GM18907 (cell line): ENCODE data around the gene PHEX.
A peak's percentile ranks its signal among the peaks of the same experiment; 100 is the strongest.

Experiments used
- ATAC-seq: cut with Tn5 transposase; IDR thresholded peaks from one replicate; pipeline ENCODE4 v1.9.1; 2021; ENCODE audit warnings: mild to moderate bottlenecking, moderate library complexity; ENCODE audit not compliant: unreplicated experiment

PHEX gene

DNA sequence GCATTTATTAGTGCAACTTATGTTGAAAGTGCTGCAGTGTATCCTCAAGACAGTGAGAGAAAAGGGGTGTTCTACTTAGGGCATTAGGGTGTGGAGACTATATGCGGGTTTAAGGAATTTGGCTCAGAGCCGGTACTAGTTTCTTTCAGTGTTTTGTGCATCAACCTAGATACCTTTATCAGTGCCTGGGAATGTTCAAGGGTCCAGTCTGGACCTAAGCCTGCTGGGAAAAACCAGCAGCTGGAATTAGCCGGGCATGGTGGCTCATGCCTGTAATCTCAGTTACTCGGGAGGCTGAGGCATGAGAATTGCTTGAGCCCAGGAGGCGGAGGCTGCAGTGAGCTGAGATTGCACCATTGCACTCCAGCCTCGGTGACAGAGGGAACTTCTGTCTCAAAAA is 7.4 kb downstream of the PHEX start:
- no peak for ATAC-seq

DNA sequence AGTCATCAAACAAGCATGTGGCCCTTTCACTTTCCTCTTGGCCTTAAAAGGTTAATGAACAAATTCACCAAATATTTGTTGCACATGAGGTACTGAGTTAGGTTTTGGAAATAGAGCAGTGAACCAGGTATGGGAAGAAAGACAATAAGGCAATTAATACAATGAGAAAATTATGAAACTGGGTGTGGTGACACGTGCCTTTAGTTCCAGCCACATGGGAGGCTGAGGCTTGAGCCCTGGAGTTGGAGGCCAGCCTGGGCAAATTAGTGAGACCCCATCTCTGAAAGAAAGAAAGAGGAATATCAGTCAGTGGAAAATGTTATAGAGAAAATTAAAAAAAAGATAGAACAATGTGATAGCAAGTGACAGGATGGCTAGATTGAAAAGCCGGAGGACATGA is 8.1 kb downstream of the PHEX start:
- ATAC-seq: no peak

DNA sequence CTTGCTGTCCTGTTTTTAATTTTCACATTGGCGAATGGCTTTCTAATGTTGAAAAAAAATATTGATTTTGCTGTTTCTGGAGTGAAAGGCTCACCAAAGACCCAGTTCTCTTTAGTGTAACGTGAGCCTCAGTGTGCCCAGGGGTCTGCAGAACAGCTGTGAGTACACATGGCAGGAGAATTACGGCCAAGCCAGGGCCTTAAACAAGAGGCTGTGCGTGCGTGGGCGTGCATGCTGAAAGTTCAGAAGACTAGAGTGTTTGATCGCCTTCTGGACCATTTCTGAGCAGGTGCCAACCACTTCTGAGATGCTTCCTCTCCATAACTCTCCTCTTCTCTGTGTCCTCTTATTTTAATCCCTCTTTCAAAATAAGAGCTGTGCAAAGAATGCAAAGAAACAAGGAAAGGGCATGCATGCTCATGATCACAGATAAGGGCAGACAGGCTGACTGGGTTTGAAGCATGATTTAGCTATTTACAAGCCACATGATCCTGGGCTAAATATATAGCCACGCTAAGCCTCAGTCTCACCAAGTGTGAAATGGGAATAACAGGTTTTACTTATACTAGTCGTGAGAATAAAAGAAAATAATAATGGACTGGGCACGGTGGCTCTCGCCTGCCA is 9.9 kb downstream of the PHEX start:
- no peak for ATAC-seq

DNA sequence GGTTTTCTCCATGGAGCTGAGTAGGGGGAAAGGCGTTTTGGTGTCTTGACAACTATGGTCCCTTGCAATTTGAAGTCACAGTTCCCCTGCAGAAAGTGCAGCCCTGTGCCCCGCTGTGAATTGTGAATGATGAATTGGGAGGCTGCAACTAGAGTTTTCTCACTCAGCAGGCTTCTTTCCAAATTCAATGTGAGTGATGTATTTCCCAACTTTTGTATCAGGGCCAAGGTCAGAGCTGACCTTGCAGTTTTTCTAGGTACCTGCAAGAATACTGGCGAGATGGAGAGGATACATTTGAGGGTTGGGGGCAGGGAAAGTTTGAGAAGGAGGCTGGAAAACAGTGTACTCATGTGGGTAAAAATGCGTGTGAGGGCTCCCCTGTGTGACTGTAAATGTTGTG is 11.7 kb downstream of the PHEX start:
- ATAC-seq: no peak

DNA sequence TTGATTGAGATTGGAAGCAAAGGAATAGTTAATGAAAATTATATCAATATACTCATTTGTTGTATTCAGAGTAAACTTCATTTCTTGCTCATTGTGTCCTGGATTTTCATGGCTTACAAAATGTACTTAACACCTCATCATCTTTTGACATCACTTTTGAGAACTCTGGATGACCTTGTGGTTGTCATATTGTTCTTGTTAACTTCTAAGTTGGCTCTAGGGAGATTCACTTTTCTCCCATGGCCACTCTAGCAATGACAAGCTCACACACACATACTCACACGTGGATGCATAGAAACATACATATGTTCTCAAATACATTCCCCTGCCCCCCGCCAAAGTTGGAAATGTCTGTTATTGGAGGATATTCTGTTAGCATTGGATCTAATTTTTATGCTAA is 15.3 kb downstream of the PHEX start:
- ATAC-seq: no peak

DNA sequence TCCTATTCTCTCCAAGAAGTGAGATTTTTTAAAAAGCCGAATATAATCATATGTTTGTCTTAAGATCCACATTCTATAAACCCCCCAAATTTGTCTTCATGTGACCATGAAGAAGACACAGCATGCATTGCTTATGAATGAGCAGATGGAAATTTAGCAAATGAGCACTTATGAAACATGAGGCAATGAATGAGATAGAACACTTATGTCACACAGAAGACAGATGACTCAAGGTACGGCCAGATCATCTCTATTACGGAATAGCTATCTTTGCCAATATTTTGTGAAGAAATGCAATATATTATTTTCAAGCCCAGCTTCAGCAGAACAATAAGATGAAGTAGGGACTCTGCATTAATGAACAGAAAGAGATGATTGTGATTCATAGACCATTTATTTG is 21.4 kb downstream of the PHEX start:
- no peak for ATAC-seq

DNA sequence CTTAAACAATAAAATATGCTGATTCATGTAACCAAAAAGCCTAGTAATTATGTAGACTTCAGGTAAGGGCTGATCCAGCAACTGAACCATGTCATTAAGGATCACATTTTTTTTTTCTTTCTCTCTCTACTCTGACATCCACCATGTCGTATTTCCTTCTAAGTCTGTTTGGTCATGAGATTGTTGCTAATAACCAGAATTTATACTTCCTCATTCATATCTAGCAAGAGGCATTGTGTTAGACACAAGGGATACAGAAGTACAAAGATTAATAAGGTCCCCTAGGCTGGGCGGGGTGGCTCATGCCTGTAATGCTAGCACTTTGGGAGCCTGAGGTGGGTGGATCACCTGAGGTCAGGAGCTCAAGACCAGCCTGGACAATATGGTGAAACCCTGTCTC is 24.1 kb downstream of the PHEX start:
- ATAC-seq: no peak

DNA sequence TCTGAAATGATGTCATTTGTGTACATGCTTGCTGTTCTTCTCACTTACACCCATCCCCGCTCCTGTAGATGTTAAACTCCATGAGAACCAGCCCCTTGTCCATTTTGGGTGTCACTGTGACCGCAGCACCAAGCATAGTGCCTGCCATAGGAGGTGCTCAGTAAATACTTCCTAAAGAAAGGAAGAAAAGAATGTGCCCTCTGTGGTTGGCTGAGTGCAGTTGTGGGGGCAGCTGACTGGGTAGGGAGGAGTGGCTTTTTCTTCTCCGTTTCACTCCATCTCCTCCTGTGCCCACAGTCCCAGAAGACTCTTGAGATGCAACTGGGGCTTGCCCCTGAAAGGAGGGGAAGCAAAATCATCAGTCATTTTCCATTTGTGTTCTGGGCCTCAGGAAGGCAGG is 25.5 kb downstream of the PHEX start:
- peak; percentile 44 for ATAC-seq

DNA sequence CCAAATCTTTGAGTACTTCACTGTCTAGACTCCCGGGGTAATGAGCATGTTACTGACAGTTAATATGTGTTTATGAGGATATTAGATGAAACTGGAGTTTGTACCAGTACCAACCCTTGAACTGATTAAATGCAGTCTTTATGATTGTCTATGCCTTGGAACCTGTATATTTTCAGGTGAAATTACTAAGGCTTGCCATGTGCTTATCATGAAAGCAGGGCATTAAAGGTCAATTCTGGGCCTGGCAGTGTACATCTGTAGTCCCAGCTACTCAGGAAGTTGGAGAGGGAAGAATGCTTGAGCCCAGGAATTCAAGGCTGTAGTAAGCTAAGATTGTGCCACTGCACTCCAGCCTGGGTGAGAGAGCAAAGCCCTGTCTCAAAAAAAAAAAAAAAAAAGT is 27.6 kb downstream of the PHEX start:
- no peak for ATAC-seq

DNA sequence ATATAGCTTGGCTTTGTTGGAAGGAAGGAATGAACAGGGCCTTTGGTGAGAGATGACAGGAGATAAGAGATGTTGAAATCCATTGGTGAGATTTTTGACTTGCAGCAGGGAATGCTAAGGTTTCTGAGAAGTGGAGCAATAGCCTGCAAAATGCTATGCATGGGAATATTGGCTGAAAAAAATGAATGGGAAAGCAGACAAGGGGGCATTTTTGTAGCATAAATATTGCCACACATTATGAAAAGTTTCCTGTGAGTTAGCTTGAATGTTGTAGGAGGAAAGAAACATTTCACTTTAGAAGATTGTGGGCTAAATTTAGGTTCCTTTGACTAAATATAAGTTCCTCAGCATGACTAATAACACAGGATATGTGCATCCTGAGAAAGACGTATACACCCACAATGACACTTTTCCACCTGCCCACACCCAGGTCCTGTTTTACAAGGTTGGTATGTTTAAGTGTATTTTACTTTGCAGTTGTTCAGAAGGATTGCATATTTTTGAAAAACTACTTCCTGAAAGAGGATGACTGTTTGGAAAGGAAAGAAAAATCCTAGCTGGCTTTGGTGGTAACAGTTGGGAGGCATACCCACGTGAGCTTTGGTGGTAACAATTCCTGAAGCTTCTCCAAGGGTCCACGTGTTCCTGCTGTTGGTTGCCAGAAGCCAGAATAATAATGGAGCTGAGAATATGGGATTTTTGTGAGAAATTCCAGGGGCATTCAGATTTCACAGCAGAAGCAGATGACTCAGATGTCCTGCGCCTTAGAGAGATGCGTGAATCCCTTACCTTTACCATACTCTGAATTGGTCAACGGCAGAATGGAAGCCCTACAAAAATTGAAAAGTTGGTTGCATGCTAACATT is 28.5 kb downstream of the PHEX start:
- no peak for ATAC-seq

DNA sequence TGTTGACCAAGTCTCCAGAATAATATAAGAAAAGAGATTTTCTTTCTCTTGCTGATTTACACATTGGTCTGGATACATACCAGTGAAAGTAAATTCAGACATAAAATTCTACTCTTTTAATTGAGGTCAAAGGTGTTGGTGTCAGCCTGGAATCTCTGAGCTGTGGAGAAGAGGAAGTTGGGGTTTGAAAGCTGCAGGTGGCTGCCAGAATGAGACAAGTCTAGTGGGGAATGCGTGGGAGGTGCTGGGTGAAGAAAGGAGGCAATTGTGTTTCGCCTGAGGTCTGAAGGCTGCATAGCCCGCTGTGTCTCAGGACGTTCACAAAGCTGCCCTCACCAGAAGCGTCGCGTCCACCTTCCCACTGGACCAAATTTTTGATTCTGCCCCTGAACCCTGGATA is 31.2 kb downstream of the PHEX start:
- peak; percentile 89 for ATAC-seq

DNA sequence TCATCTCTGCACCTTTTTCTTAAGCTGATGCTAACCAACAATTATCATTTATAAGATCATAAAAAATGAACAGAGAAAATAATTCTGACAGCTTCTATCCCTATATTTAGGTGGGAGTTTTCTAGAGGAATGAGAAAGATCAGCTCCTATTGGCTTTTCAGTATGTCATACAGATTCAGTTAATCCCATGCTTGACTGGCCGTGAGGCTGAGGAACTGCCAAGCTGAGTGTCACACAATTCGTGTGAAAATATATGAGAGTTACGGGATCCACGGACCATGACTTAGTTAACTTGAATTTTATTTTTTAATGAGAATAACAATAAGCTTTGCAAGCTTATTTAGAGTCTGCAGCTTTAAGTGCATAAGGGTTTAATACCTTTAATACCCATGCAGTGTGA is 37.5 kb downstream of the PHEX start:
- ATAC-seq: no peak

DNA sequence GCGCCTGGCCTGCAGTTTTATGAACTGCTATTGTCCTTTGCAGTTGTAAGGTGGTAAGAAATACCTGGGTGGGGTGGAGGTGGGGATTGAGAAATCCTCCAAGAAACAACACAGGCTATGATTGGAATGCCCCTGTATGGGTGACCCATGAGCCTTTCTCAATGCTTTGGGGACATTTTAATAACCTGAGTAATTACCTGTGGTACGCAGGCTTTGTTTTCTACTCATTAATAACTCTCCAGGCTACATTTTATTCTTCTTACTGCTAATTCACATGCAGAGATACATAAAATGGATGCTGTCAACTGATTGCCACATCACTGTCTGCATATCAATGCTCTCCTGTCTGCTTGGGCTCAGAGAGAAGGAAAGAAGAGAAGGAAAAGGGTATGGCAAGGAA is 41.8 kb downstream of the PHEX start:
- ATAC-seq: no peak

DNA sequence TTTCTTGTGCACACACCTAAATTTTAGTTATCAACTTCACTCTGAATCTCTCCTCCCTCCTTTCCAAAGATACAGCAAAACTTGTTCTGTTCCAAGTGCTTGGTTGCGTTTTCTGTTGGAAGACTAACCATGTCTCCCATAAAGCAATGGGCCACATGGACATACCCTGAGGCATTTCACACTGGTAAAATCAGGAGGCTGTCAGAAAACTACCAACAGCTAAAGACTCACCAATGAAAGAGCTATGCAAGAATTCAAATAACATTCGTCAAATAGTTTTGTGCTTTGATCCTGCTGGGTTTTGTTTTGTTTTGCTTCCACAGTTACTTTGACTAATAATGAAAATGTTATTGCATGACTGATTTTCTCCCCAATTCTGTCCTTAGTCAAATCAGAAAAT is 46.0 kb downstream of the PHEX start:
- no peak for ATAC-seq

DNA sequence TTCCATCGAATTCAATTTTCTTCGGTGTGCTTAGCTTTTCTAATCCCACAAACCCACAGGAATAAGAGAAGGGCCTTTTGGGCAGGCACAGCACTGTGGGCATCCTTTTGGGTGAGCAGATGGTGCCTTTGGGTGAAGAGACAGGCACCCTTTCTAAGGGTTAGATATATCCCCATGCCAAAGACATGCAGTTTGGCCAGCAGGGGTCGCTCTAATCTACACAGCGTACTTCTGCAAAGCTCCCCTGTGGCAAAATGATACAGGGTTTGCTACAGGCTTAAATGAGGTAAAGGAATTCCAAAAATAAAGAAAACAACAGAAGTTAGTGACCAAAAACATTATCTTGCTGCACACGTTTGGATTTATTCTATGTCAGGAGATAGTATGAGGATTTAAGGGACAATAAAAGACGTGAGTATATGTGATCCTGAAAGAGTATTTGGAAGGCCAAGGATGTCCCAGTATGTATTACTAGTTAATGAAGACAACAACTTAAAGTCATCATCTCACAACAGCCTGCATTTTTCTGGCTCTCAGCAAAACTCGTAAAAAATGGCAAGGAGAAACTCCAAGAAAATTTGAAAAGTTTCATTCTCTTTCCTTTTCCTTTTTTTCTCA is 49.5 kb downstream of the PHEX start:
- peak; percentile 84 for ATAC-seq

DNA sequence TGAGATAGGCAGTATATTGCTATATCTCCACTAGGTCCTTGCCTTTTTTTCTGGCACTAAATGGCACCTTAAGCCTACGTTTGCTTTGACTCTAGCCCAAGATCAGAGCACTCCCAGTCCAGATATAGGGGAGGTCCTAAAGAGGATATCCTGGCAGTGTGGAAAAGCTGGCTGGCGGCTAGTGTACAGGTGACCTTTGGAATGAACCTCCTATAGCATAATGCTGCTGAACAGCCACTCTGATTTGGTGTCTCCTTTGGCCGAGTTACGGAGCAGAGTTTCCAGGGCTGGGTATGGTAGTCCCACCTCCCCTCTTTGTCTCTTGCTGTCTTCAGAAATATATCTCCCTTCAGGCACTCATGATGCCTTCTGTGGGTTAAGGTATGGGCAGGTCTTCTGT is 53.9 kb downstream of the PHEX start:
- no peak for ATAC-seq

DNA sequence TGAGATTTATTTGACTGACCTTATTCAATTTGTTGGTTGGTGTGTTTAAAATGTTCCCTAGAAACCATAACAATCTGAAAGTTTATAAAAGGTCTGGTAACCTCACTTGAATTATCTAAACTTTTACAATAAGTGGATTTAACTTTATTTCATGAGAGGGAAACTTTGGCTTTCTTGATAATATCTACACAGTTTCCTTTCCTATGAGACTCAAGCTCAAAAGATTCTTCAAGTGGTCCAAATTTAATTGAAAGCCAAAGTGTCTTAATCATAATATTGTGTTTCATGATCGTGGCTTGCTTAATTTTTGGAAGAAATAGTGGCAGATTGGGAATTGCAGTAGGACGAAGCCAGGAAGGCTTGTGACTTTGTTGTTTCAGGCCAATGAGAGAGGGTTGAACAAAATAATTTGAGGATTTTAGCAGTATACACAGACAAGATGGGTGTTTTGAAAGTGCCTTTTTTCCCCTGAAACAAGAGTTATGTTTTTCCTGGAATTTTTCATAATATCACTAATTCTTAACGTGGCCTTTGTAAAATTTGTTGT is 55.0 kb downstream of the PHEX start:
- no peak for ATAC-seq

DNA sequence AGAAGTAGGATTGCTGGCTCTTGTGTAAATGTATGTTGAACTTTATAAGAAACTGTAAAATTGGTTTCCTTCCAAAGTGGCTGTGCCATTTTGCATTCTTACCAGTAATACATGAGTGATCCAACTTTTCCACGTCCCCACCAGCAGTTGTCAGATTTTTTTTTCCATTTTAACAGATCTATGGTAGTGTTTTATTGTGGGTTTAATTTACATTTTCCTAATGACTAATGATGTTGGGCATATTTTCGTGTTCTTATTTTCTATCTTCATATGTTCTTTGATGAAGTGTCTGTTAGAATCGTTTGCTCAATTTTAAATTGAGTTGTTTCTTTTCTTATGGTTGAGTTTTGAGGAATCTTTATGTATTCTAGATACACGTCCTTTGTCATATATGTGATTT is 56.2 kb downstream of the PHEX start:
- ATAC-seq: no peak

DNA sequence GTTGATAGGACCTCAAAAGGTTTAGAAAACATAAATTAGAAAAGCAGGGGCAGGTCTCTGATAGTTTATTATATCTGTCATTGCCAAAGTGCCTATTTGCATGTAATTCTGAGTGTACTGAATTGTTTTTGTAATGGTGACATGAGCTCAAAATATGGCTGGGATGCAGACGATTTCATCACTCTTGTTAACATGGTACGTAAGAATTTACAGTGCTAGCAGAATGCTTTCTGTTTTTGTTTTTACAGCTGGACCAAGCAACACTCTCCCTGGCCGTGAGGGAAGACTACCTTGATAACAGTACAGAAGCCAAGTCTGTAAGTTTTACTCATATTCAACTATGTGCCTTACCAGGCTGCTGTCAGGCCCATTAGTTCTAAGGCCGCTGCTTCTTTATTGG is 58.1 kb downstream of the PHEX start:
- ATAC-seq: no peak

DNA sequence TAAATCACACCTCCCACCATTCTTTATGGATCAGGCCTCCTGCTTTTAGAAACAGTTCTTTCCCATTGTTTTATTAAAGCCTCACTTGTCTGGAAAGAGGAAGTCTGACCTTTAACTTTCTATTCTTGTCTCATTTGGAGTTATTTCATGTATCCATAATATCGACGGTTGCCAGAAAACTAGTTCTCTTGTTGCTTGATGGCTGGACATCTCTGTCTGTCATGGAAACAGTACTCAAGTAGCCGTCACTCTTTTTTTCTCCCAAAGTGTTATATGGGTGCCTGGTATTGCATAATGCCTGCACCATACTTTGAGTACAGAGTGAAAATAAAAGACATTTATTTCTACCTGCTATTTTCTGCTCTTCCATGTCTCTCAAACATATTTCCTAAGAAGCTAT is 61.4 kb downstream of the PHEX start:
- no peak for ATAC-seq

DNA sequence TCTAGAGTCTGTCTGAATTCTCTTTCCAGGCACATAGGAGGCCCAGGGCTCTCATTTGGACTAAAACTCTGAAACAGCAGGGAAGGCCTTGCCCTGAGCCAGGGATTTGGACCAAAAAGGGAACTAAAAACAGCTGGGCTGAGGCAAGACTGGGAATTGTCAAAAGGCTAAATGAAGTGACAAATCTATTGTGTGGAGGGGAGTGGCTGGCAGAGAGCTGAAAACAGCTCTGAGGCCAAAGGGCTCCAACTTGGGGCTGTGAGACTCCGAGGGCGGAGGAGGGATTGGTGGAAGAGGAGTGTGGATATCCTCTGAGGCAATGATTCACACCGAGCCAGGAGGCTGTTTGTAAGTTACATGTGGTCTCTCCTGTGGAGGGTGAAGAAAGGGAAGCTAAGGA is 63.2 kb downstream of the PHEX start:
- no peak for ATAC-seq

DNA sequence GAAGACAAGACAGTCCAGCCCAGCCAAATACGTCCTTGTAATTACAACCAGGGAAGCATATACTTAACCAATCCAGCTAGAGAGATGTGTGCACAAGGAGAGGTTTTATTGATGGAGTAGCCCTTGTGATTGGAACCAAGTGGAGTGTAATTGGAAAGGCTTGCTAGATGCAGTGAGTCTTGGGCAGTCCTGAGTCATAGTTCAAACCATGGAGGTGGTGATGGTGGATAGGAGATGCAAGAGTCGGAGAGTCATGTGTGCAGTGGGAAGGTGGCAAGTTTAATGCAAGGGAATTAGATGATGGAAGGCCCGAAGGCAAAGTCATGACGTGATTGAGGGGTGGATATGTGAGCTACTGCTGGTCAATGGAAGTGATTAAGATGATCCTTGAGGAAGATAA is 63.7 kb downstream of the PHEX start:
- no peak for ATAC-seq
